IMR-90 (cell line): Measurements from ENCODE around the gene PRUNE2. TPM values are rescaled to one million over a fixed set of nuclear protein-coding genes. Genes with fewer than 3 reads are reported as not detected.

ENCODE experiments used
- ATAC-seq: fragments of 200-7000 bp; cut with Tn5 transposase; 2 replicates; pipeline ENCODE4 v1.9.1; 2020; ENCODE audit warnings: low read depth, mild to moderate bottlenecking, moderate library complexity
- BruUV-seq: library from RNA; stranded (reverse); fragments of 400-500 nt; replicated peaks from 2 replicates; lab custom pipeline; 2021; lab: Mats Ljungman, UMichigan
- CTCF ChIA-PET: fragments of 300-600 bp; formaldehyde crosslinking; extraction: SDS; loops from one replicate; lab custom pipeline; 2021; ENCODE audit warnings: antibody characterized with exemption; lab: Yijun Ruan, JAX
- POLR2A ChIA-PET: fragments of 300-600 bp; sonication (Branson Sonifier 250); formaldehyde crosslinking; loops from one replicate; lab custom pipeline; 2022; ENCODE audit warnings: antibody characterized with exemption; ENCODE audit not compliant: unreplicated experiment; lab: Charles Lee
- DNase-seq: peaks from one replicate; pipeline ENCODE4 v3.0.0; 2013
- H2AFZ ChIP-seq: replicated peaks from 2 replicates; pipeline ENCODE3; 2013; ENCODE audit warnings: low read length, mild to moderate bottlenecking; ENCODE audit not compliant: poor library complexity
- H2AK5ac ChIP-seq: 2 replicates; pipeline ENCODE4 v1.6.1; 2013; ENCODE audit warnings: low read depth, low read length, inconsistent platforms
- H2AK9ac ChIP-seq: replicated peaks from 2 replicates; pipeline ENCODE3; 2013; ENCODE audit warnings: mild to moderate bottlenecking, low read depth, low read length, moderate library complexity; ENCODE audit not compliant: poor library complexity
- H2BK120ac ChIP-seq: 2 replicates; pipeline ENCODE4 v1.6.1; 2013; ENCODE audit warnings: low read depth, low read length, inconsistent platforms
- H2BK15ac ChIP-seq: 3 replicates; pipeline ENCODE4 v1.6.1; 2013; ENCODE audit warnings: low read depth, low read length, inconsistent platforms
- H2BK20ac ChIP-seq: 2 replicates; pipeline ENCODE4 v1.6.1; 2013; ENCODE audit warnings: low read depth, mild to moderate bottlenecking, inconsistent platforms, low read length, moderate library complexity
- H2BK5ac ChIP-seq: 2 replicates; pipeline ENCODE4 v1.6.1; 2013; ENCODE audit warnings: mild to moderate bottlenecking, low read depth, low read length, inconsistent platforms; ENCODE audit not compliant: poor library complexity, severe bottlenecking
- H3K14ac ChIP-seq: replicated peaks from 2 replicates; pipeline ENCODE4 v1.6.1; 2013; ENCODE audit warnings: low read depth, low read length, inconsistent platforms
- H3K18ac ChIP-seq: 2 replicates; pipeline ENCODE4 v1.6.1; 2013; ENCODE audit warnings: low read depth, low read length, control low read depth
- H3K23ac ChIP-seq: 2 replicates; pipeline ENCODE4 v1.6.1; 2013; ENCODE audit warnings: low read depth, low read length, inconsistent platforms
- H3K27ac ChIP-seq: 2 replicates; pipeline ENCODE4 v1.5.1; 2013; ENCODE audit warnings: mild to moderate bottlenecking, control low read depth, low read length; ENCODE audit not compliant: insufficient read depth
- H3K27me3 ChIP-seq: 2 replicates; pipeline ENCODE4 v1.6.1; 2013; ENCODE audit warnings: low read length; ENCODE audit not compliant: control insufficient read depth, insufficient read depth
- H3K36me3 ChIP-seq: 2 replicates; pipeline ENCODE4 v1.6.1; 2013; ENCODE audit warnings: low read length, mixed read lengths; ENCODE audit not compliant: control insufficient read depth, insufficient read depth
- H3K4ac ChIP-seq: 2 replicates; pipeline ENCODE4 v1.6.1; 2013; ENCODE audit warnings: low read depth, low read length, inconsistent platforms
- H3K4me1 ChIP-seq: 2 replicates; pipeline ENCODE4 v1.6.1; 2013; ENCODE audit warnings: low read length, mixed read lengths; ENCODE audit not compliant: control insufficient read depth, insufficient read depth
- H3K4me2 ChIP-seq: 2 replicates; pipeline ENCODE4 v1.6.1; 2013; ENCODE audit warnings: low read depth, mild to moderate bottlenecking, control low read depth, low read length, moderate library complexity
- H3K4me3 ChIP-seq: 2 replicates; pipeline ENCODE4 v1.5.1; 2013; ENCODE audit warnings: low read depth, mild to moderate bottlenecking, control low read depth, low read length, moderate library complexity; ENCODE audit not compliant: insufficient read depth
- H3K56ac ChIP-seq: 2 replicates; pipeline ENCODE4 v1.6.1; 2013; ENCODE audit warnings: low read length, inconsistent platforms; ENCODE audit not compliant: insufficient read depth; ENCODE audit errors: extremely low read depth
- H3K79me1 ChIP-seq, 2 experiments: 2 replicates each; pipeline ENCODE4 v1.6.1; 2013; ENCODE audit warnings: low read length in 2 of 2, inconsistent platforms in 1 of 2, low read depth in 1 of 2
- H3K9ac ChIP-seq: 2 replicates; pipeline ENCODE4 v1.6.1; 2013; ENCODE audit warnings: low read depth, low read length, control low read depth
- H3K9me1 ChIP-seq: 2 replicates; pipeline ENCODE4 v1.6.1; 2013; ENCODE audit warnings: low read length, inconsistent platforms; ENCODE audit not compliant: insufficient read depth
- H3K9me3 ChIP-seq: 2 replicates; pipeline ENCODE4 v1.6.1; 2013; ENCODE audit warnings: low read length; ENCODE audit not compliant: control insufficient read depth, insufficient read depth
- H4K20me1 ChIP-seq: 2 replicates; pipeline ENCODE4 v1.6.1; 2013; ENCODE audit warnings: low read length, inconsistent platforms; ENCODE audit not compliant: insufficient read depth
- H4K5ac ChIP-seq: 2 replicates; pipeline ENCODE4 v1.6.1; 2013; ENCODE audit warnings: mild to moderate bottlenecking, low read depth, low read length, control low read depth
- H4K8ac ChIP-seq, 2 experiments: 2 replicates each; pipeline ENCODE4 v1.6.1; 2013; ENCODE audit warnings: low read depth in 2 of 2, low read length in 2 of 2, control low read depth in 1 of 2, inconsistent platforms in 1 of 2
- H4K91ac ChIP-seq: 2 replicates; pipeline ENCODE4 v1.6.1; 2013; ENCODE audit warnings: low read depth, low read length, inconsistent platforms; ENCODE audit not compliant: insufficient read depth
- FOS ChIP-seq: fragments of 150-350 bp; IDR thresholded peaks from 2 replicates; pipeline ENCODE4 v1.6.1; 2016; ENCODE audit warnings: low read depth, low read length
- MAFK ChIP-seq: IDR thresholded peaks from 2 replicates; pipeline ENCODE4 v1.6.1; 2012; ENCODE audit warnings: low read depth, low read length, improper control_type of control experiment
- MAZ ChIP-seq: IDR thresholded peaks from 2 replicates; pipeline ENCODE4 v1.6.1; 2012; ENCODE audit warnings: low read depth, mild to moderate bottlenecking, low read length, improper control_type of control experiment, moderate library complexity, borderline replicate concordance
- MXI1 ChIP-seq: IDR thresholded peaks from 2 replicates; pipeline ENCODE4 v1.6.1; 2012; ENCODE audit warnings: low read depth, mild to moderate bottlenecking, low read length, moderate library complexity, borderline replicate concordance
- NFE2L2 ChIP-seq: fragments of 150-350 bp; IDR thresholded peaks from 2 replicates; pipeline ENCODE4 v1.6.1; 2016; ENCODE audit warnings: low read depth, mild to moderate bottlenecking, low read length
- RAD21 ChIP-seq: IDR thresholded peaks from 2 replicates; pipeline ENCODE4 v1.6.1; 2012; ENCODE audit warnings: low read length, improper control_type of control experiment
- RCOR1 ChIP-seq: IDR thresholded peaks from 2 replicates; pipeline ENCODE4 v1.6.1; 2012; ENCODE audit warnings: mild to moderate bottlenecking, low read length, improper control_type of control experiment; ENCODE audit not compliant: insufficient replicate concordance
- RFX5 ChIP-seq: IDR thresholded peaks from 2 replicates; pipeline ENCODE4 v1.8.0; 2012; ENCODE audit warnings: low read depth, mild to moderate bottlenecking, low read length, moderate library complexity
- SMC3 ChIP-seq: fragments of 150-350 bp; IDR thresholded peaks from 2 replicates; pipeline ENCODE4 v1.6.1; 2016; ENCODE audit warnings: low read depth, mild to moderate bottlenecking, antibody characterized with exemption, low read length, moderate library complexity
- WGBS, 2 experiments: methylation state at CpG; one replicate each; pipeline versions ENCODE4 v1.1.5 to v1.1.7; 2013; ENCODE audit warnings: missing lambda C conversion rate in 2 of 2; ENCODE audit not compliant: insufficient read length in 1 of 2; ENCODE audit errors: extremely low coverage in 2 of 2; 5-methylcytosine and 5-hydroxymethylcytosine counted together
- dilution Hi-C: fragments of 300-500 bp; cut with HindIII; formaldehyde crosslinking; loops from one replicate; pipeline ENCODE4 v1.14.3; 2018; ENCODE audit warnings: low sequenced_read_pairs; ENCODE audit not compliant: unreplicated experiment
- in situ Hi-C: fragments of 300-500 bp; cut with MboI; formaldehyde crosslinking; loops from 3 replicates; pipeline ENCODE4 v1.14.3; 2019; ENCODE audit warnings: low sequenced_read_pairs, inconsistent platforms, mixed read lengths
- intact Hi-C: fragments of 100-400 bp; cut with micrococcal nuclease; formaldehyde crosslinking; loops from 2 replicates; pipeline ENCODE4 v1.10.0; 2022
- polyA plus RNA-seq, 3 experiments: library from polyadenylated mRNA; depleted of rRNA; stranded (reverse); fragments of >200 nt; gene quantifications; 2 replicates each; pipeline ENCODE4 v1.2.3, GENCODE V29; 2012; ENCODE audit warnings: low replicate concordance in 1 of 3
- total RNA-seq: library from RNA; depleted of rRNA; stranded (reverse); fragments of >200 nt; gene quantifications from 2 replicates; pipeline ENCODE4 v1.2.3, GENCODE V29; 2012
- TF ChIP-seq, protein P1 (sequence below): fragments of 150-350 bp; IDR thresholded peaks from 2 replicates; pipeline ENCODE4 v1.6.1; 2017; ENCODE audit warnings: mild to moderate bottlenecking, antibody characterized with exemption, low read length, low read depth
- TF ChIP-seq, protein P2 (sequence below): fragments of 150-350 bp; IDR thresholded peaks from 2 replicates; pipeline ENCODE4 v1.6.1; 2016; ENCODE audit warnings: low read depth, mild to moderate bottlenecking, low read length, moderate library complexity, borderline replicate concordance
- TF ChIP-seq, protein P3 (sequence below): conservative IDR thresholded peaks from 2 replicates; pipeline ENCODE4 v1.5.1; 2012; ENCODE audit warnings: mild to moderate bottlenecking, low read depth, low read length, improper control_type of control experiment

PRUNE2 gene
- total and polyA plus RNA-seq, 2 of the 4 experiments (the other 2 are of a cell fraction): 0.70 to 1.6 TPM

DNA sequence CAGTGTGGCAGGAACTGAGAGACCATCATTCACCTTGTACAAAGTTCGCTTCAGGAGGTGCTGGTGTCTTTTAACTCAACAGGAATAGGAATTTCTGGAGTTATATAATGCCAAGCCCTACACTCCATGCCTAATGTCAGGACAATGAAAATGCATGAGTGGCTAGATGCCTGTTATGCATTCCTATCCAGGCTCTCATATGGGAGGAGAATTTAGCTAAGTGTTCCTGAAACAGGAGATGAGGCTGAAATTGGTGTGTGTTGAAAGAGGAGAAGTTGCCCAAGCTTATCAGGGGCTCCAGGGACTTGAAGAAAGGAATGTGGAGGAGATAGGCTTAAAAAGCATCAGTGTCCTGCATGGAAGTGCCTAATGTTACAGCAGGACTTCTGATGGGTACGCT is 26.8 kb upstream of the PRUNE2 start:
- H3K56ac ChIP-seq: no peak overlapping the region
- in situ Hi-C loops: no loop called here
- H3K14ac ChIP-seq: no peak overlapping the region
- no peaks in the 10 kb centered on the region for H3K79me1 ChIP-seq
- H3K27ac ChIP-seq: no peak overlapping the region
- no peak overlapping the region for H3K9ac ChIP-seq
- no peaks in the 10 kb centered on the region for H4K20me1 ChIP-seq
- H3K4me1 ChIP-seq: no peaks in the 10 kb centered on the region
- H3K4me3 ChIP-seq: no peak overlapping the region
- dilution Hi-C loops: no loop called here
- CTCF ChIA-PET: no interaction called here
- H3K9me1 ChIP-seq: no peaks in the 10 kb centered on the region
- no peak overlapping the region for H2BK5ac ChIP-seq
- H2BK20ac ChIP-seq: no peak overlapping the region
- no peak overlapping the region for H2AFZ ChIP-seq
- no peak overlapping the region for H4K5ac ChIP-seq
- H3K27me3 ChIP-seq: peaks cover 6% of the 10 kb centered on the region; the same call in 1 of the 2 replicates
- TF ChIP-seq FOS (no peak), RCOR1 (no peak), MAFK (no peak), NFE2L2 (no peak), MAZ (no peak), RFX5 (no peak), MXI1 (no peak), RAD21 (no peak), SMC3 (no peak)
- TF ChIP-seq, protein P1, sequence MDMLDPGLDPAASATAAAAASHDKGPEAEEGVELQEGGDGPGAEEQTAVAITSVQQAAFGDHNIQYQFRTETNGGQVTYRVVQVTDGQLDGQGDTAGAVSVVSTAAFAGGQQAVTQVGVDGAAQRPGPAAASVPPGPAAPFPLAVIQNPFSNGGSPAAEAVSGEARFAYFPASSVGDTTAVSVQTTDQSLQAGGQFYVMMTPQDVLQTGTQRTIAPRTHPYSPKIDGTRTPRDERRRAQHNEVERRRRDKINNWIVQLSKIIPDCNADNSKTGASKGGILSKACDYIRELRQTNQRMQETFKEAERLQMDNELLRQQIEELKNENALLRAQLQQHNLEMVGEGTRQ: no peak
- TF ChIP-seq, protein P2, sequence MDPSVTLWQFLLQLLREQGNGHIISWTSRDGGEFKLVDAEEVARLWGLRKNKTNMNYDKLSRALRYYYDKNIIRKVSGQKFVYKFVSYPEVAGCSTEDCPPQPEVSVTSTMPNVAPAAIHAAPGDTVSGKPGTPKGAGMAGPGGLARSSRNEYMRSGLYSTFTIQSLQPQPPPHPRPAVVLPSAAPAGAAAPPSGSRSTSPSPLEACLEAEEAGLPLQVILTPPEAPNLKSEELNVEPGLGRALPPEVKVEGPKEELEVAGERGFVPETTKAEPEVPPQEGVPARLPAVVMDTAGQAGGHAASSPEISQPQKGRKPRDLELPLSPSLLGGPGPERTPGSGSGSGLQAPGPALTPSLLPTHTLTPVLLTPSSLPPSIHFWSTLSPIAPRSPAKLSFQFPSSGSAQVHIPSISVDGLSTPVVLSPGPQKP: no peak
- TF ChIP-seq, protein P3, sequence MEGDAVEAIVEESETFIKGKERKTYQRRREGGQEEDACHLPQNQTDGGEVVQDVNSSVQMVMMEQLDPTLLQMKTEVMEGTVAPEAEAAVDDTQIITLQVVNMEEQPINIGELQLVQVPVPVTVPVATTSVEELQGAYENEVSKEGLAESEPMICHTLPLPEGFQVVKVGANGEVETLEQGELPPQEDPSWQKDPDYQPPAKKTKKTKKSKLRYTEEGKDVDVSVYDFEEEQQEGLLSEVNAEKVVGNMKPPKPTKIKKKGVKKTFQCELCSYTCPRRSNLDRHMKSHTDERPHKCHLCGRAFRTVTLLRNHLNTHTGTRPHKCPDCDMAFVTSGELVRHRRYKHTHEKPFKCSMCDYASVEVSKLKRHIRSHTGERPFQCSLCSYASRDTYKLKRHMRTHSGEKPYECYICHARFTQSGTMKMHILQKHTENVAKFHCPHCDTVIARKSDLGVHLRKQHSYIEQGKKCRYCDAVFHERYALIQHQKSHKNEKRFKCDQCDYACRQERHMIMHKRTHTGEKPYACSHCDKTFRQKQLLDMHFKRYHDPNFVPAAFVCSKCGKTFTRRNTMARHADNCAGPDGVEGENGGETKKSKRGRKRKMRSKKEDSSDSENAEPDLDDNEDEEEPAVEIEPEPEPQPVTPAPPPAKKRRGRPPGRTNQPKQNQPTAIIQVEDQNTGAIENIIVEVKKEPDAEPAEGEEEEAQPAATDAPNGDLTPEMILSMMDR: no peak
- no TSS peak for BruUV-seq
- H2BK15ac ChIP-seq: no peak overlapping the region
- DNase-seq (peak; percentile 18), ATAC-seq (peak; percentile 82)
- no peak overlapping the region for H2BK120ac ChIP-seq
- no peak overlapping the region for H3K4me2 ChIP-seq
- intact Hi-C loops: loop anchor here (5.0 kb wide), 1 partner anchor 45 kb away; no protein-coding TSS in a partner anchor
- no peak overlapping the region for H3K4ac ChIP-seq
- no peak overlapping the region for H3K23ac ChIP-seq
- POLR2A ChIA-PET: no interaction called here
- no CpG with 5 or more reads among the region's 2 CpGs for WGBS, 2 experiments
- H4K8ac ChIP-seq: no peak overlapping the region
- H2AK9ac ChIP-seq: no peak overlapping the region
- no peak overlapping the region for H4K91ac ChIP-seq
- no peaks in the 10 kb centered on the region for H3K9me3 ChIP-seq
- H3K36me3 ChIP-seq: no peaks in the 10 kb centered on the region
- H2AK5ac ChIP-seq: no peak overlapping the region
- no peak overlapping the region for H3K18ac ChIP-seq
